Panc1 (cell line): ENCODE data around the gene SEPTIN2.
"Not testable (repeated sequence)": the region's sequence is repeated elsewhere in the genome, so short reads cannot be mapped to it uniquely, and the experiment has no call there.

Experiments
- CTCF ChIP-seq: fragments of 450-650 bp; IDR thresholded peaks from 2 replicates; pipeline ENCODE4 v1.5.1; 2017; ENCODE audit warnings: mild to moderate bottlenecking
- POLR2AphosphoS5 ChIP-seq: IDR thresholded peaks from 2 replicates; pipeline ENCODE4 v1.6.1; 2012; ENCODE audit warnings: mild to moderate bottlenecking, low read depth, low read length, moderate library complexity
- REST ChIP-seq, 2 experiments: IDR thresholded peaks; 2 replicates each; pipeline ENCODE4 v1.6.1; 2011 to 2012; ENCODE audit warnings: low read depth in 2 of 2, control low read depth in 1 of 2, low read length in 1 of 2, mild to moderate bottlenecking in 1 of 2, moderate library complexity in 1 of 2; ENCODE audit not compliant: insufficient read depth in 1 of 2
- SIN3A ChIP-seq: IDR thresholded peaks from 2 replicates; pipeline ENCODE4 v1.6.1; 2012; ENCODE audit warnings: low read depth, mild to moderate bottlenecking, low read length, moderate library complexity, borderline replicate concordance; ENCODE audit not compliant: insufficient read depth
- TCF7L2 ChIP-seq: IDR thresholded peaks from 2 replicates; pipeline ENCODE4 v1.6.1; 2011; ENCODE audit warnings: mild to moderate bottlenecking, low read depth, low read length, inconsistent platforms

GRCh38 chr2:241396809-241397208, 81.1 kb downstream of the SEPTIN2 start:
- TF ChIP-seq CTCF; REST (IDR thresholded peaks at IDR 0.05; ENCODE audit: insufficient read depth in 1 of 2, low read depth in 2 of 2, low read length in 1 of 2); POLR2AphosphoS5; SIN3A; TCF7L2: not testable (repeated sequence)
